ENCODE results near the gene WRAP53. TPM values are rescaled to one million over a fixed set of nuclear protein-coding genes. Genes with fewer than 3 reads are reported as not detected.

Gene WRAP53
- total and polyA plus RNA-seq, 10 of the 15 experiments (the other 5 are each of a cell fraction or from before 2014, with no cell fraction given): 1.9 to 42.0 (median 21.9) TPM

- TF ChIP-seq ZNF592 (IDR thresholded peaks at IDR 0.05) (no peak), TAF1 (IDR thresholded peaks at IDR 0.05; ENCODE audit: borderline replicate concordance, low read depth, low read length) (peak; percentile 97), CBFB (IDR thresholded peaks at IDR 0.05; ENCODE audit: low read depth) (peak; percentile 79), SMAD1 (IDR thresholded peaks at IDR 0.05; ENCODE audit: low read depth, partially characterized antibody) (peak; percentile 43), ZZZ3 (IDR thresholded peaks at IDR 0.05; ENCODE audit: control insufficient read depth, insufficient read length, low read depth) (no peak), MAX (IDR thresholded peaks at IDR 0.05; ENCODE audit: low read depth, low read length) (peak; percentile 88), RELB (IDR thresholded peaks at IDR 0.05; ENCODE audit: low read depth) (peak; percentile 81), CREM (IDR thresholded peaks at IDR 0.05; ENCODE audit: low read depth) (peak; percentile 62), GABPA (IDR thresholded peaks at IDR 0.05; ENCODE audit: low read depth) (peak; percentile 56; the same call in 1 of the 2 replicates), RB1 (IDR thresholded peaks at IDR 0.05; ENCODE audit: borderline replicate concordance) (peak; percentile 66; the same call in 1 of the 2 replicates), JUND (IDR thresholded peaks at IDR 0.05; ENCODE audit: low read depth, low read length) (no peak)
These were observed 987 bp upstream of the WRAP53 start, which contains the start of gene TP53 (continued) for GRCh38 chr17:7687072-7687907.
